ENCODE data around the gene SLC25A14. TPM values are rescaled to one million over a fixed set of nuclear protein-coding genes. Genes with fewer than 3 reads are reported as not detected.
"Not testable (repeated sequence)": the region's sequence is repeated elsewhere in the genome, so short reads cannot be mapped to it uniquely, and the experiment has no call there.

SLC25A14 gene
- total RNA-seq, 1 experiment from 2014 or later: 13.4 TPM

- in situ Hi-C loops (cut with HindIII; ENCODE audit: low pct_unique_long_range_greater_than_20kb, low sequenced_read_pairs): no loop called here
- DNase-seq (ENCODE audit: low read depth, low spot score): no peak
Measured at GRCh38 chrX:130347321-130347720, 7.6 kb downstream of the SLC25A14 start.

DNA sequence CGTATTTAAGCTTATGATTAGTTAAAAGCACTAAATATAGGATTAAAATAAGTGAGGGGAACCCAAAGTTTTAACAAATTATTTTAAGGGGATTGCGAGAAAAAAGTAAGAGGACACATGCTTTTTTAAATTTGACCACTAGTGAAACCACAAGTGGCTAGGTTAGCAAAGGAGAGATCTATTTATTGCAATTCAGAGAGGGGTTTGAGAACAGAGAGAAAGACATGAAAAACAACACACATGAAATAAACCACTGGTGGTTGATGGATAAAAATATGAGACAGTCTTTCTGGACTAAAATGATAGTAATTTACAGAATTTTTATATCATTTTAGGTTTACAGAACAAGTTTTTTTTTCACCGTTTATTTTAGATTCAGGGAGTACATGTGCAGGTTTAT lies 11.8 kb downstream of the SLC25A14 start:
- in situ Hi-C loops (cut with HindIII; ENCODE audit: low pct_unique_long_range_greater_than_20kb, low sequenced_read_pairs): no loop called here
- no peak for DNase-seq (ENCODE audit: low read depth, low spot score)

DNA sequence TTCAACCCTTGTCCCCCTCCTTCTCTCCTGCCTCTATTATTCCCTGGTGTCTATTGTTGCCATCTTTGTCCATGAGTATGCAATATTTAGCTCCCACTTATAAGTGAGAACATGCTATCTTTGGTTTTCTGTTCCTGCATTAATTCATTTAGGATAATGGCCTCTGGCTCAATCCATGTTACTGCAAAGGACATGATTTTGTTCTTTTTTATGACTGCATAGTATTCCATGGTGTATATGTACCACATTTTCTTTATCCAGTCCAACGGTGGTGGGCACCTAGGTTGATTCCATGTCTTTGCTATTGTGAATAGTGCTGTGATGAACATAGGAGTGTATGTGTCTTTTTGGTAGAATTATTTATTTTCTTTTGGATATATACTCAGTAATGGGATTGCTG lies 12.3 kb downstream of the SLC25A14 start:
- in situ Hi-C loops (cut with HindIII; ENCODE audit: low pct_unique_long_range_greater_than_20kb, low sequenced_read_pairs); DNase-seq (ENCODE audit: low read depth, low spot score): not testable (repeated sequence)

- in situ Hi-C loops (cut with HindIII; ENCODE audit: low pct_unique_long_range_greater_than_20kb, low sequenced_read_pairs): no loop called here
Measured at GRCh38 chrX:130376077-130376476, 36.4 kb downstream of the SLC25A14 start.

GRCh38 chrX:130378024-130378669 lies 38.4 kb downstream of the SLC25A14 start:
- in situ Hi-C loops (cut with HindIII; ENCODE audit: low pct_unique_long_range_greater_than_20kb, low sequenced_read_pairs): no loop called here
- peak; percentile 66 for DNase-seq (ENCODE audit: low read depth, low spot score)

More at GRCh38 chrX:130376077-130376476, 36.4 kb downstream of the SLC25A14 start:
- DNase-seq (ENCODE audit: low read depth, low spot score): no peak

DNA sequence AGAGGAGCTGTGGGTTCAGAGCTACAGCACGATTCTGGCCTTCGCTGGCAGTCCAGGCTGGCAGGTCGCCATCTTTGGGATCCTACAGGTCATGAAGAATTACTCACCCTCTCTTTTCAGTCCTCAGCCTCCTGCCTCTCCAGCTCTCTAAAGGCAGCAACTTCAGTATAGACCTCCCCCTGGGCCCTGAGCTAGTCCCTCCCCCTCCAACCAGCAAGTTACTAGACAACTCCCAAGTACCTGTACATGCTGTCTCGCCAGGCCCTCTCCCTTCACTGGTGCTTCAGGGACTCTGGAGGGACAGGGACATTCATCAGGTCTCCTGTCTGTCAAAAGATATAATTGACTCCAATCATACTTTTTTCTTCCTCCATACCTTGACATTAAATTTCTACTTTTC lies 45.8 kb downstream of the SLC25A14 start, which contains the start of gene GPR119:
Gene GPR119, minus strand, starts transcription at position 155 of the 400 bp plus-strand sequence. CDS start 227 bp downstream, outside the sequence.
- DNase-seq (ENCODE audit: low read depth, low spot score): no peak
- in situ Hi-C loops (cut with HindIII; ENCODE audit: low pct_unique_long_range_greater_than_20kb, low sequenced_read_pairs): no loop called here

DNA sequence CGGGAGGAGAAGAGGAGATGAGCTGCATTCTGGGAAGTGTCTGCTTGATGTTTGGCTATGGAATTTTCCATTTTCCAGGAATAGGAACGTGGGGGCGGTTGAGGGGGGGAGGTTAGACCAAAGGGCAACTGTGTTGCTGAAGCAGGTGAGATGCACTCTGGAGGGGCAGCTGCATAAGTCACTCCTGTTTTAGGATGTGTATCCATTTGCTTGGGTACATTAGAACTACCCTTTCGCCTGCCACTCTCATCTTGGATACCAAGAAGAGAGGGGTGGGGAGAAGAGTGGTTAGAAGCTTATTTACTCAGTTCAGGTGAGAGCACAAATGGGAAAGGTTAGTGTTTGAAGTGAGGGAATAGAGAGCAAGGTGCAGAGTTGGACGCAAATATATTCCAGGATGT lies 46.7 kb downstream of the SLC25A14 start:
- in situ Hi-C loops (cut with HindIII; ENCODE audit: low pct_unique_long_range_greater_than_20kb, low sequenced_read_pairs): no loop called here
- no peak for DNase-seq (ENCODE audit: low read depth, low spot score)

GRCh38 chrX:130393451-130394074 lies 53.8 kb downstream of the SLC25A14 start:
- DNase-seq (ENCODE audit: low read depth, low spot score): peak; percentile 70
- in situ Hi-C loops (cut with HindIII; ENCODE audit: low pct_unique_long_range_greater_than_20kb, low sequenced_read_pairs): no loop called here

DNA sequence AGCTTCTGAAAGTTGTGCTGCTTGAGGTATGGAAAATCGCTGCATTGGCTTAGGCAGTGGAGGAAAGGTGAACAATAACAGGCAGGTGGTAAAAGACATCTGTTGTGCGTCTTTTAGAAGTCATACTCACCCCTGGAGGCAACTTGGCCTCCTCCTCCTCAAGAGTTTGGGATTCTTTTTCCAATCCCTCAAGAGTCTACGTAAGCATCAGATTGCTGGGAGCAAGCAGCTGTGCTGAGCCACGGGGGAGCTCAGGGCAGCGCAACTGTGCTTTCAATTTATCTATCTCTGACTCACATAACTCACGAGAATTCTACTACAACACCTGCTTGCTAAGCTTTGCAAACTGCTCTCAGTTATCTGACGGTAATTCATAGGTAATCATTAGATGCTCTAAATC lies 55.6 kb downstream of the SLC25A14 start:
- no peak for DNase-seq (ENCODE audit: low read depth, low spot score)
- in situ Hi-C loops (cut with HindIII; ENCODE audit: low pct_unique_long_range_greater_than_20kb, low sequenced_read_pairs): no loop called here

GRCh38 chrX:130401415-130402207 lies 61.9 kb downstream of the SLC25A14 start, which contains the start of gene RBMX2:
Gene RBMX2, plus strand, starts transcription at chrX:130401987. Its CDS starts 46 bp downstream, at chrX:130402033.
- DNase-seq (ENCODE audit: low read depth, low spot score): peak; percentile 69
- in situ Hi-C loops (cut with HindIII; ENCODE audit: low pct_unique_long_range_greater_than_20kb, low sequenced_read_pairs): no loop called here

- DNase-seq (ENCODE audit: low read depth, low spot score): no peak
Measured at GRCh38 chrX:130402208-130402684, 62.5 kb downstream of the SLC25A14 start.

GRCh38 chrX:130413415-130413814 lies 73.7 kb downstream of the SLC25A14 start:
- in situ Hi-C loops (cut with HindIII; ENCODE audit: low pct_unique_long_range_greater_than_20kb, low sequenced_read_pairs): no loop called here
- no peak for DNase-seq (ENCODE audit: low read depth, low spot score)

More at GRCh38 chrX:130402208-130402684, 62.5 kb downstream of the SLC25A14 start:
- in situ Hi-C loops (cut with HindIII; ENCODE audit: low pct_unique_long_range_greater_than_20kb, low sequenced_read_pairs): no loop called here

DNA sequence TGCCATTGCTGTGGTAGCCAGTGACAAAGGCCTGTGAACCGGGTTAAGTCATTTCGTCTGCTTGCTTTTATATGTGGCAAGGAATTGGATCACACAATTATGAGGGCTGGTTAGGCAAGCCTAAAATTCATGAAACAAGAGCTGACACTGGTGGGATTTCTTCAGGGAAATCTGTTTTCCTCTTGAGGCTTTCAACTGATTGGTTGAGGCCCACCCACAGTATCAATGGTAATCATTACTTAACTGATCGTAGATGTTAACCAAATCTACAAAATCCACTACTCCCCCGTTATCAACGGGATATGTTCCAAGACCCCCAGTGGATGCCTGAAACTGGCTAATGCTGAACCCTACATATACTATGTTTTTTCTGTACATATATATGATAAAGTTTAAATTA lies 75.1 kb downstream of the SLC25A14 start:
- in situ Hi-C loops (cut with HindIII; ENCODE audit: low pct_unique_long_range_greater_than_20kb, low sequenced_read_pairs): no loop called here
- no peak for DNase-seq (ENCODE audit: low read depth, low spot score)

DNA sequence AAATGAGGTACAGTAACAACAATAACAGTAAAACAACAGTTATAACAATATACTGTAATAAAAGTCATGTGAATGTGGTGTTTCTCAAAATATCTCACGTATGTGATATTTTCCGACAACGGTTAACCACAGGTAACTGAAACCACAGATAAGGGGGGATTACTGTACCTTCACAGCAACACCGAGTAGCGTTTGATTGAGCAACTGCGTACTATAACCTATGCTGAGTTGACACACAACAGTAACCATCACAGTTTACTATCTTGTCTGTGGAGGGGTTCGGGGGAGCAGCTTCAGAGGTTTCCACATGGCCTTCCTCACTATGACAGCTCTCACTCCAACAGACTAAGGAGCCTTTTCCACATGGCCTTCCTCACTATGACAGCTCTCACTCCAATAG lies 75.5 kb downstream of the SLC25A14 start:
- in situ Hi-C loops (cut with HindIII; ENCODE audit: low pct_unique_long_range_greater_than_20kb, low sequenced_read_pairs): no loop called here
- no peak for DNase-seq (ENCODE audit: low read depth, low spot score)

DNA sequence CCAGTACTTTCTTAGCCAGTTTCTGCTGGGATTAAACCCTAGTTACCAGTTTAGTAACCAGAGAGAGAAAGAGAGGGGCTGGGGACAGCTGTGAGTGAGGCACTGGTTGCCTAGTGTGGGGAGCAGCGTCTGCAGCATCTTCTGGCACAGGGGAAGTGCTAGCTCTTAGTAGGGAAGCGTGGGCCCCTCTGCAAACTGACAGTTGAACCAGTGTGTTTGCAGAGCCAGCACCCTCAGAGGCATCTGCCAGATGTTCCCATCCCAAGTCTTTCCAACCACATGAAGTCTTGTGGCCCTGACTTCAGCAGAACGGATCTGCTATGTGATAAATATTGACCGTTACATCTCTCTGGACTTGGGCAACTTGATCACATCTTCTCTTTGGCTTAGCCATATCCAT lies 77.1 kb downstream of the SLC25A14 start:
- no peak for DNase-seq (ENCODE audit: low read depth, low spot score)
- in situ Hi-C loops (cut with HindIII; ENCODE audit: low pct_unique_long_range_greater_than_20kb, low sequenced_read_pairs): no loop called here

- DNase-seq (ENCODE audit: low read depth, low spot score): no peak
- in situ Hi-C loops (cut with HindIII; ENCODE audit: low pct_unique_long_range_greater_than_20kb, low sequenced_read_pairs): no loop called here
Measured at GRCh38 chrX:130418066-130418465, 78.3 kb downstream of the SLC25A14 start.

- in situ Hi-C loops (cut with HindIII; ENCODE audit: low pct_unique_long_range_greater_than_20kb, low sequenced_read_pairs): no loop called here
- DNase-seq (ENCODE audit: low read depth, low spot score): no peak
Measured at GRCh38 chrX:130418740-130419139, 79.0 kb downstream of the SLC25A14 start.

DNA sequence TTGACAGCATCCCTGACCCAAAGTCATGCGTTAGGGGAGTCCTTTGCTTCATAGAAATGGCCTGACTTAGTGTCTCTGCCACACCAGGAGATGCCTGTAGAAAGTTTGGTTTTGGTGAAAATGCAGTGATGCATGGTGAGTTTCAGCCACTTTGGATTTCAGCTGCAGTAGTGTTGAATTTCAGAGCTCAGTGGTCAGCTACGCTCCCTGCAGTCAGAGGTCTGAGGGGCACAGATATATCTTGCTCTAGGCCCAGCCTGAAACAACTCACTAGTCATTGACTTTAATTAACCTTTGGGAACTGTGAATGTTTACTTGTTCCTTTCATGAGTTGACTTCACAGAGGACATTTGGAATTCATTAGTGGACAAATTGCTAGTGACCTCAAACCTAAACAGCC lies 79.5 kb downstream of the SLC25A14 start:
- in situ Hi-C loops (cut with HindIII; ENCODE audit: low pct_unique_long_range_greater_than_20kb, low sequenced_read_pairs): no loop called here
- DNase-seq (ENCODE audit: low read depth, low spot score): no peak

All from SK-MEL-5 (cell line).